ENCODE results near the gene APOM.

- TF ChIP-seq POLR2A (IDR thresholded peaks at IDR 0.05; ENCODE audit: low read depth, low read length) (no peak), SPI1 (IDR thresholded peaks at IDR 0.05; ENCODE audit: low read depth, low read length) (no peak), TAF1 (IDR thresholded peaks at IDR 0.05; ENCODE audit: low read depth, low read length) (no peak)
Observed at GRCh38 chr6:31702405-31702818, 46.7 kb downstream of the APOM start.

Data from GM12891 (cell line).